Heart left ventricle (tissue), 16 donors: ENCODE data around the gene PDIA6. TPM values are rescaled to one million over a fixed set of nuclear protein-coding genes. Genes with fewer than 3 reads are reported as not detected.

Experiments
- ATAC-seq, 4 donors: fragments of 200-7000 bp; cut with Tn5 transposase; one replicate each; pipeline ENCODE4 v1.9.1; 2020 to 2022; ENCODE audit warnings: moderate library complexity in 4 of 4, mild to moderate bottlenecking in 3 of 4, moderate number of reproducible peaks in 1 of 4
- DNase-seq, 5 donors: peaks; one replicate each; pipeline ENCODE4 v3.0.0-alpha.2; 2020
- H3K27ac ChIP-seq, 12 donors: fragments of 200-600 bp; sonication (generic) in 4 of 12; one replicate each; pipeline versions ENCODE4 v1.5.0 to v1.8.0; 2016 to 2022; ENCODE audit warnings: mild to moderate bottlenecking in 2 of 12
- H3K27me3 ChIP-seq, 9 donors: fragments of 200-600 bp; sonication (generic) in 2 of 9; one replicate each; pipeline versions ENCODE4 v1.5.1 to v1.8.0; 2016 to 2022; ENCODE audit warnings: mild to moderate bottlenecking in 3 of 9
- H3K36me3 ChIP-seq, 9 donors: fragments of 200-600 bp; sonication (generic) in 2 of 9; one replicate each; pipeline versions ENCODE4 v1.5.0 to v1.8.0; 2018 to 2022; ENCODE audit warnings: mild to moderate bottlenecking in 2 of 9
- H3K4me1 ChIP-seq, 12 donors: fragments of 200-600 bp; sonication (generic) in 4 of 12; one replicate each; pipeline versions ENCODE4 v1.5.0 to v1.8.0; 2016 to 2022; ENCODE audit warnings: mild to moderate bottlenecking in 3 of 12
- H3K4me3 ChIP-seq, 12 donors: fragments of 200-600 bp; sonication (generic) in 4 of 12; one replicate each; pipeline versions ENCODE4 v1.5.0 to v1.8.0; 2017 to 2022; ENCODE audit warnings: mild to moderate bottlenecking in 9 of 12, moderate library complexity in 4 of 12
- H3K9me3 ChIP-seq, 12 donors: fragments of 200-600 bp; sonication (generic) in 4 of 12; one replicate each; pipeline versions ENCODE4 v1.5.0 to v1.8.0; 2016 to 2022; ENCODE audit warnings: mild to moderate bottlenecking in 1 of 12
- POLR2A ChIP-seq, 2 donors: fragments of 450-650 bp; IDR thresholded peaks; one replicate each; pipeline ENCODE4 v1.6.1; 2017; ENCODE audit warnings: antibody characterized with exemption in 2 of 2, mild to moderate bottlenecking in 2 of 2, moderate library complexity in 2 of 2
- WGBS, 4 donors: extraction: QIAGEN DNeasy Blood & Tissue Kit in 2 of 4; methylation state at CpG; one replicate each; pipeline versions ENCODE4 v1.1.5 to v1.1.7; 2013 to 2018; 5-methylcytosine and 5-hydroxymethylcytosine counted together
- intact Hi-C, 10 donors: fragments of 100-400 bp; cut with DNase I; formaldehyde crosslinking; loops; one replicate each; pipeline versions ENCODE4 v1.11.1 to v1.14.2; 2022
- polyA plus RNA-seq, 2 donors: library from polyadenylated mRNA; stranded (reverse); fragments of 200-250 nt; gene quantifications; one replicate each; pipeline ENCODE4 v1.2.3, GENCODE V29; 2013
- total RNA-seq, 9 donors: library from RNA; depleted of rRNA in 2 of 9; stranded (reverse); fragments of >200 nt in 2 of 9; fragmentation: NEBNext Ultra II Directional in 3 of 9; extraction: Animal tissue kit (Norgen Biotek cat#: 25700) in 3 of 9; gene quantifications; one replicate each; pipeline versions ENCODE4 v1.1.0 to v1.2.4, GENCODE V29; 2016 to 2023
- TF ChIP-seq, protein P1 (sequence below), 12 donors: fragments of 200-600 bp; sonication (generic) in 4 of 12; IDR thresholded peaks; one replicate each; pipeline versions ENCODE4 v1.5.0 to v1.8.0; 2018 to 2022; ENCODE audit warnings: antibody characterized with exemption in 12 of 12, mild to moderate bottlenecking in 5 of 12
- donor health status: ischemic (EF 13 %, LVEDD 7.1; RV severe dilation, severe dysfunction).
- donor health status: healthy with polysubstance abuse.
- donor health status: DM: no; HTN: yes; CAD: no.
- donor health status: DM: no; HTN: no; CAD: no.
- donor health status: ischemic (EF 25% LVEDD 6.9; RV normal size, moderate dysfunction).
- donor health status: ischemic (EF 25% LVEDD 5.7; RV mildly dilated, moderate dysfunction).
- donor health status: healthy.
- donor health status: DM: yes; HTN: yes; CAD: no.
- donor health status: ischemic (EF 35%, LVEDD 5.7; RV mildly dilated, moderate dysfunction).
- donor health status: nonischemic (EF 11% LVEDD 7.7; RV severe dilation, severe dysfunction).
- donor health status: DM: yes; HTN: yes; CAD: no.
- donor health status: PGD.
- donor health status: ischemic (EF 29% LVEDD 5.4; RV normal size, mild dysfunction).
- donor health status: nonischemic (EF 23%, LVEDD 6.1; RV moderate dilation, normal function).

PDIA6 gene
- total and polyA plus RNA-seq, 11 donors = 32.0 to 402 (median 110) TPM

DNA sequence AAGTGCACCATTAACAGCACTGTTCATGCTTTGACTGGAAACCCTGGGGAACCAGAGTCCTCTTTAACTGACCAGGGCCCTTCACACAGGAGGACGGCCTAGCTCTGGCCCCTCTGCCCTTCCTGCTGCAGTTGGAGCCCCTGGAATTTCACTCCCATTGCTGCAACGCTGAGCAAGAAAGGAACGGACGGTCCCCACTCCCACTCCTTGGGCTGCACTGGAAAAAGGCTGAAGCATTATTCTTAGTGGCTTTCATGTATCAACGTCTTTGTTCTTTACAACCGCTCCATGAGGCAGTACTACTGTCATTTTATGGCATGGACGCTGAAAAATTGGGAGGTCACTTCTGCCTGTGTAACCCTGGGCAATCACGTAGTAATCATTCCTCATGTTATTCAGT is 9.9 kb downstream of the PDIA6 start:
- TF ChIP-seq POLR2A (IDR thresholded peaks at IDR 0.05) = no peak
- TF ChIP-seq, protein P1, sequence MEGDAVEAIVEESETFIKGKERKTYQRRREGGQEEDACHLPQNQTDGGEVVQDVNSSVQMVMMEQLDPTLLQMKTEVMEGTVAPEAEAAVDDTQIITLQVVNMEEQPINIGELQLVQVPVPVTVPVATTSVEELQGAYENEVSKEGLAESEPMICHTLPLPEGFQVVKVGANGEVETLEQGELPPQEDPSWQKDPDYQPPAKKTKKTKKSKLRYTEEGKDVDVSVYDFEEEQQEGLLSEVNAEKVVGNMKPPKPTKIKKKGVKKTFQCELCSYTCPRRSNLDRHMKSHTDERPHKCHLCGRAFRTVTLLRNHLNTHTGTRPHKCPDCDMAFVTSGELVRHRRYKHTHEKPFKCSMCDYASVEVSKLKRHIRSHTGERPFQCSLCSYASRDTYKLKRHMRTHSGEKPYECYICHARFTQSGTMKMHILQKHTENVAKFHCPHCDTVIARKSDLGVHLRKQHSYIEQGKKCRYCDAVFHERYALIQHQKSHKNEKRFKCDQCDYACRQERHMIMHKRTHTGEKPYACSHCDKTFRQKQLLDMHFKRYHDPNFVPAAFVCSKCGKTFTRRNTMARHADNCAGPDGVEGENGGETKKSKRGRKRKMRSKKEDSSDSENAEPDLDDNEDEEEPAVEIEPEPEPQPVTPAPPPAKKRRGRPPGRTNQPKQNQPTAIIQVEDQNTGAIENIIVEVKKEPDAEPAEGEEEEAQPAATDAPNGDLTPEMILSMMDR (IDR thresholded peaks at IDR 0.05) = no peak
- intact Hi-C loops = no loop called here
- H3K36me3 ChIP-seq = peaks cover 0 to 54% (median 37%) of the 10 kb centered on the region in 9 donors
- DNase-seq (no peak), ATAC-seq (no peak)
- 77 to 81% (median 79%) methylated on average over 8 of the region's 8 CpGs for WGBS, 4 donors
- no peak overlapping the region for H3K27ac ChIP-seq
- no peaks in the 10 kb centered on the region for H3K9me3 ChIP-seq
- H3K27me3 ChIP-seq = no peaks in the 10 kb centered on the region
- peaks cover 0 to 18% (median 6%) of the 10 kb centered on the region in 12 donors for H3K4me1 ChIP-seq
- no peak overlapping the region for H3K4me3 ChIP-seq

DNA sequence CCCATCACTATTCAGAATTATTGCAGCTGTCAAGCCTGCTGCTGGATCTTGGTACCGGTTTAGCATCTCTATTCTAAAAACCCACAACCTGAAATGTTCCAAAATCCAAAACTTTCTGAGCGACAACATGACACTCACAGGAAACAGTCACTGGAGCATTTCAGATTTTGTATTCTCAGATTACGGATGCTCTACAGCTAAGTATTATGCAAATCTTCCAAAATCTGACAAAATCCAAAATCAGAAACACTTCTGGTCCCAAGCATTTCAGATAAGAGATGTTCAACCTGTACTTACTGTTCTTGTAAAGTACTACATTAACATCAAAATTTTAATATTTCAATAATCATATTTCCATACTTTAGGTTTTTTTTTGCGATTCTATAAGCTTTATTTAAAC is 12.4 kb downstream of the PDIA6 start:
- no peaks in the 10 kb centered on the region for H3K27me3 ChIP-seq
- WGBS, 4 donors = 95 to 96% (median 96%) methylated on average over 4 of the region's 4 CpGs
- DNase-seq (no peak), ATAC-seq (no peak)
- no peaks in the 10 kb centered on the region for H3K9me3 ChIP-seq
- TF ChIP-seq, protein P1 (IDR thresholded peaks at IDR 0.05) = no peak
- TF ChIP-seq POLR2A (IDR thresholded peaks at IDR 0.05) = no peak
- H3K36me3 ChIP-seq = peaks cover 2 to 72% (median 62%) of the 10 kb centered on the region in 9 donors
- no peak overlapping the region for H3K27ac ChIP-seq
- H3K4me3 ChIP-seq = no peak overlapping the region
- peaks cover 0 to 11% (median 0%) of the 10 kb centered on the region in 12 donors for H3K4me1 ChIP-seq
- intact Hi-C loops = no loop called here

DNA sequence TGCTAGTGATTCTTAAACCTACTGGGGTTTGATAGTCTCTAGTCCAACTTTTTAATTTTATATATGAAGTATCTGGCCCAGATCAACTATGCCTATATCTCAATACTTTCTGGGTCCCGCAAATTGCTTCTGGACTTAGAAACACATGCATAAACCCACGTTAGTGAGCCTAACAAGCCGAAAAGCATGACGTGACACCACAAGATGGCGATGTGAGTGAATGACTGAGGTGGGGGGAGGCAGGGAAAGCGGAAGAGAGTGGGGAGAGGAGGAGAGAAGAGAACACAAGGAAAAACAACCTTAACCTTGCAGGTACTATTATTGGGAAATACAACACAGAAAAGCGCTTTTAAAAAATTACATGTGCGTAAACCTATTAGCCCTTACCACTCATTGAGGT is 13.8 kb downstream of the PDIA6 start:
- Histone ChIP-seq H3K9me3 (no peaks in the 10 kb centered on the region), H3K27ac (no peak overlapping the region), H3K36me3 (peaks cover 2 to 86% (median 74%) of the 10 kb centered on the region in 9 donors), H3K4me1 (peaks cover 0 to 10% (median 0%) of the 10 kb centered on the region in 12 donors), H3K4me3 (no peak overlapping the region), H3K27me3 (no peaks in the 10 kb centered on the region)
- TF ChIP-seq, protein P1 (IDR thresholded peaks at IDR 0.05) = no peak
- TF ChIP-seq POLR2A (IDR thresholded peaks at IDR 0.05) = no peak
- WGBS, 4 donors = 86 to 87% (median 86%) methylated on average over 8 of the region's 8 CpGs
- no peak for ATAC-seq
- intact Hi-C loops = no loop called here
- no peak for DNase-seq

DNA sequence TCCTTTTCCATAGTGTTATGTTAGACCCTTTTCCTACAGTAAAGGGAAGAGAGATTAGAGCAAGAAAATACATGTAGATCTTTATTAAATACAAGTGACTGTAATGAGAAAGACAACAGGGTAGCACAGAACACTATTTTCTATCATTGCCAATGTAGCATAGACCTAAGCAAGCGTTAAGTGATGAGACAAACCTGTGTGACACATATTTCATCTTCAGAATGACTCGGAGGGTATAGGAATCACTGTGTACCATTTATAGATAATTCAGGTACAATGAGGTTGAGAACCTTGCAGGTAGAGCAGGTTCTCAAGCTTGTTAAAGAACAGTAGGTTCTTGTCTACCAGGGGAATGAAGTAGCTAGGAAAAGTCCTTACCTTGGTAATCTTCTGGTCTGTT is 15.9 kb downstream of the PDIA6 start:
- Histone ChIP-seq H3K27me3 (no peaks in the 10 kb centered on the region), H3K4me3 (no peak overlapping the region), H3K9me3 (no peaks in the 10 kb centered on the region), H3K27ac (no peak overlapping the region), H3K36me3 (peaks cover under 1 to 100% (median 92%) of the 10 kb centered on the region in 9 donors), H3K4me1 (peaks cover 0 to 3% (median 0%) of the 10 kb centered on the region in 12 donors)
- TF ChIP-seq, protein P1 (IDR thresholded peaks at IDR 0.05) = no peak
- no peak for TF ChIP-seq POLR2A (IDR thresholded peaks at IDR 0.05)
- no peak for DNase-seq
- ATAC-seq = no peak
- 88 to 97% (median 94%) methylated on average over 2 of the region's 2 CpGs for WGBS, 4 donors
- intact Hi-C loops = no loop called here
